Activated CD4-positive, alpha-beta T cell treated with anti-CD3 and anti-CD28 coated beads, Interleukin-2, amount 50 U/mL, for 48 hours (primary cell): ENCODE data around the gene CASP3.
"Not testable (repeated sequence)": the region's sequence is repeated elsewhere in the genome, so short reads cannot be mapped to it uniquely, and the experiment has no call there.

Experiments
- DNase-seq, 2 experiments: peaks; one replicate each; pipeline ENCODE4 v3.0.0-alpha.2; 2020

CASP3 gene

GRCh38 chr4:184628103-184628502 lies 21.1 kb downstream of the CASP3 start:
- DNase-seq: no peak

- DNase-seq: not testable (repeated sequence)
These were observed 23.3 kb downstream of the CASP3 start for GRCh38 chr4:184625783-184626596.

GRCh38 chr4:184624972-184625554 lies 24.2 kb downstream of the CASP3 start:
- no peak for DNase-seq

- DNase-seq: not testable (repeated sequence)
These were observed 24.7 kb downstream of the CASP3 start for GRCh38 chr4:184624504-184624903.

- no peak for DNase-seq
These were observed 27.7 kb downstream of the CASP3 start for GRCh38 chr4:184621518-184621917.

- no peak for DNase-seq
These were observed 28.9 kb downstream of the CASP3 start for GRCh38 chr4:184620212-184620867.

- no peak for DNase-seq
These were observed 31.5 kb downstream of the CASP3 start for GRCh38 chr4:184617600-184618196.

- DNase-seq: no peak
These were observed 32.4 kb downstream of the CASP3 start for GRCh38 chr4:184616633-184617551.

GRCh38 chr4:184616168-184616567 lies 33.1 kb downstream of the CASP3 start:
- not testable (repeated sequence) for DNase-seq

- no peak for DNase-seq
These were observed 34.7 kb downstream of the CASP3 start for GRCh38 chr4:184614509-184614908.

GRCh38 chr4:184613405-184613804 lies 35.8 kb downstream of the CASP3 start:
- no peak for DNase-seq

GRCh38 chr4:184612074-184612473 lies 37.2 kb downstream of the CASP3 start:
- DNase-seq: no peak

- not testable (repeated sequence) for DNase-seq
These were observed 41.8 kb downstream of the CASP3 start for GRCh38 chr4:184607429-184607828.

- DNase-seq: not testable (repeated sequence)
These were observed 46.4 kb downstream of the CASP3 start for GRCh38 chr4:184602857-184603256.

- DNase-seq: not testable (repeated sequence)
These were observed 48.3 kb downstream of the CASP3 start for GRCh38 chr4:184600982-184601381.

GRCh38 chr4:184599492-184600135 lies 49.6 kb downstream of the CASP3 start:
- DNase-seq: no peak

- no peak for DNase-seq
These were observed 50.3 kb downstream of the CASP3 start for GRCh38 chr4:184598753-184599491.

GRCh38 chr4:184596617-184597185 lies 52.5 kb downstream of the CASP3 start:
- no peak for DNase-seq

- DNase-seq: no peak
These were observed 53.1 kb downstream of the CASP3 start for GRCh38 chr4:184596044-184596616.

- DNase-seq: no peak
These were observed 53.8 kb downstream of the CASP3 start for GRCh38 chr4:184595430-184595829.
